Measurements from ENCODE around the gene CRY2.

CRY2 gene

GRCh38 chr11:45860764-45861510 lies 13.7 kb downstream of the CRY2 start:
- TF ChIP-seq, protein P1, sequence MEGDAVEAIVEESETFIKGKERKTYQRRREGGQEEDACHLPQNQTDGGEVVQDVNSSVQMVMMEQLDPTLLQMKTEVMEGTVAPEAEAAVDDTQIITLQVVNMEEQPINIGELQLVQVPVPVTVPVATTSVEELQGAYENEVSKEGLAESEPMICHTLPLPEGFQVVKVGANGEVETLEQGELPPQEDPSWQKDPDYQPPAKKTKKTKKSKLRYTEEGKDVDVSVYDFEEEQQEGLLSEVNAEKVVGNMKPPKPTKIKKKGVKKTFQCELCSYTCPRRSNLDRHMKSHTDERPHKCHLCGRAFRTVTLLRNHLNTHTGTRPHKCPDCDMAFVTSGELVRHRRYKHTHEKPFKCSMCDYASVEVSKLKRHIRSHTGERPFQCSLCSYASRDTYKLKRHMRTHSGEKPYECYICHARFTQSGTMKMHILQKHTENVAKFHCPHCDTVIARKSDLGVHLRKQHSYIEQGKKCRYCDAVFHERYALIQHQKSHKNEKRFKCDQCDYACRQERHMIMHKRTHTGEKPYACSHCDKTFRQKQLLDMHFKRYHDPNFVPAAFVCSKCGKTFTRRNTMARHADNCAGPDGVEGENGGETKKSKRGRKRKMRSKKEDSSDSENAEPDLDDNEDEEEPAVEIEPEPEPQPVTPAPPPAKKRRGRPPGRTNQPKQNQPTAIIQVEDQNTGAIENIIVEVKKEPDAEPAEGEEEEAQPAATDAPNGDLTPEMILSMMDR (conservative IDR thresholded peaks at IDR 0.05): no peak
- no peak overlapping the region for H3K27ac ChIP-seq

DNA sequence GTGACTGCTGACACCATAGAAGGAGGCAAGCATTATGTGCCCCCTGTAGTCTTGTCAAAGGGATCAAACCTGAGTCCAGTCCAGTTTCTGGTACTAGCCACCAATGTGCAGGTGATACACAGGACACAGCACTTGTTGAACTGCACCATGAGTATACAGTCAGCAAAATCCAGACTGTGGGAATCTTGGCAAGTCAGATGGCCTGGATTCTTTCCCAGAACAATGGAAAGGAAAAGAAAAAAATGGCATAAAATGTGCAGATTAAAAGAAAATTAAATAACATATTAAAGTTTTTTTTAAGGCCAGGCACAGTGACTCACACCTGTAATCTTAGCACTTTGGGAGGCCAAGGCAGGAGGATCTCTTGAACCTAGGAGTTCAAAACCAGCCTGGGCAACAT lies 16.8 kb downstream of the CRY2 start:
- H3K27ac ChIP-seq: no peak overlapping the region
- TF ChIP-seq, protein P1 (conservative IDR thresholded peaks at IDR 0.05): no peak

DNA sequence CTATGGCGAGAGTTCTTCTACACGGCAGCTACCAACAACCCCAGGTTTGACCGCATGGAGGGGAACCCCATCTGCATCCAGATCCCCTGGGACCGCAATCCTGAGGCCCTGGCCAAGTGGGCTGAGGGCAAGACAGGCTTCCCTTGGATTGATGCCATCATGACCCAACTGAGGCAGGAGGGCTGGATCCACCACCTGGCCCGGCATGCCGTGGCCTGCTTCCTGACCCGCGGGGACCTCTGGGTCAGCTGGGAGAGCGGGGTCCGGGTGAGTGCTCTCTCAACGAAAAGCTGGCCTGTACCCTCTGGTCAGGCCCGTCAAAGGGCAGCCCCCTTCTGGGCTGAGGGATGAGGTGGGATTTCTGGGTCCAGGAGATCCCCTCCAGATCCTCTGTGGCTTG lies 22.3 kb downstream of the CRY2 start:
- TF ChIP-seq, protein P1 (conservative IDR thresholded peaks at IDR 0.05): no peak
- H3K27ac ChIP-seq: no peak overlapping the region

- H3K27ac ChIP-seq: no peak overlapping the region
- TF ChIP-seq, protein P1 (conservative IDR thresholded peaks at IDR 0.05): no peak
Measured at GRCh38 chr11:45870706-45871105, 23.4 kb downstream of the CRY2 start.

GRCh38 chr11:45871638-45872037 lies 24.4 kb downstream of the CRY2 start:
- H3K27ac ChIP-seq: no peak overlapping the region
- TF ChIP-seq, protein P1 (conservative IDR thresholded peaks at IDR 0.05): no peak

DNA sequence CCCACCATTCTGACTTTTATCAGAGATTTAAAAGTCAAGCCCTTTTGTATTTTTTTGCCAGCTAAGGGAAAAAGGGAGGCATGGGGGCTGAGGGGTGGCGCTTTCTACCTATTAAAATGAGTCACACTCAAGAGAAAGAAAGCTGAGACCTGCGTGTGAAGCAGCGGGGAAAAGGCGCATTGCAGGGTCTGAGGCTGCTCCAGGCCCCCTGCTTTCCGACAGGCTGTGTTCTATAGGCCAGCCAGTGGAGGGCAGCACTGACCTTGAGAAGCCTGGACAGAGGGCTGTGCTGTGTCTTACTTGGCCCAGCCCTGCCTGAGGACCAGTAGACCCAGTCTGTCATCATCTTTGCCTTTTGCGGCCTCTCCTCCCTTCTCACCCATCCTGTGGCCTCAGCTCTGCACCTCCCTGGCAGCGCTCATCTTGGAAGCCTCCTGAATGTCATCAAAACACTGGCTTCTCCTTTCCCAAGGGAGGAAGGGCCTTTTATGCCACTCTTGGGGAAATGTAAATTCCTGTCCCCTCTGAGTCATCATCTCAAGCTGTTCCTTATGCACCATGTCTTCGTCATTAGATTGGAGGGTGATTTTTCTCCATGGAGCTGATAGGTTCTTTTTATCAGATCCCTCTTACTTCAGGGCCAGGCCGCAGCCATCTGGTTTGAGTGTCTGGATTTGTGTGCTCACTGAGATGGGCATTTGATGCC lies 25.5 kb downstream of the CRY2 start:
- no peak overlapping the region for H3K27ac ChIP-seq
- TF ChIP-seq, protein P1 (conservative IDR thresholded peaks at IDR 0.05): peak; percentile 76

- H3K27ac ChIP-seq: no peak overlapping the region
- TF ChIP-seq, protein P1 (conservative IDR thresholded peaks at IDR 0.05): no peak
Measured at GRCh38 chr11:45876401-45876800, 29.1 kb downstream of the CRY2 start.
